ENCODE measurements around the gene SLK.

Gene SLK

GRCh38 chr10:103966671-103967447 lies at the start of gene SLK:
Gene SLK, plus strand, starts transcription at chr10:103967140. Its CDS starts 606 bp downstream, at chr10:103967746.
- peak; percentile 96 for DNase-seq (ENCODE audit: low spot score)

GRCh38 chr10:103917302-103918052 lies 49.5 kb upstream of the SLK start:
- DNase-seq (ENCODE audit: low spot score): peak; percentile 41

- peak; percentile 98 for DNase-seq (ENCODE audit: low spot score)
These were observed 48.7 kb upstream of the SLK start, which contains the start of gene STN1 for GRCh38 chr10:103918053-103918846. Gene STN1, minus strand, starts transcription at chr10:103918184. Its CDS starts 590 bp downstream, at chr10:103917594.

GRCh38 chr10:103919648-103920025 lies 47.3 kb upstream of the SLK start:
- no peak for DNase-seq (ENCODE audit: low spot score)

GRCh38 chr10:103921248-103921647 lies 45.7 kb upstream of the SLK start:
- no peak for DNase-seq (ENCODE audit: low spot score)

- no peak for DNase-seq (ENCODE audit: low spot score)
These were observed 45.2 kb upstream of the SLK start for GRCh38 chr10:103921750-103922195.

- no peak for DNase-seq (ENCODE audit: low spot score)
These were observed 44.3 kb upstream of the SLK start for GRCh38 chr10:103922659-103923058.

GRCh38 chr10:103923502-103923901 lies 43.4 kb upstream of the SLK start:
- DNase-seq (ENCODE audit: low spot score): no peak

- no peak for DNase-seq (ENCODE audit: low spot score)
These were observed 41.3 kb upstream of the SLK start for GRCh38 chr10:103925591-103925990.

GRCh38 chr10:103926722-103927319 lies 40.1 kb upstream of the SLK start:
- no peak for DNase-seq (ENCODE audit: low spot score)

GRCh38 chr10:103928784-103929183 lies 38.2 kb upstream of the SLK start:
- DNase-seq (ENCODE audit: low spot score): no peak

- no peak for DNase-seq (ENCODE audit: low spot score)
These were observed 37.5 kb upstream of the SLK start for GRCh38 chr10:103929381-103929921.

- DNase-seq (ENCODE audit: low spot score): no peak
These were observed 36.5 kb upstream of the SLK start for GRCh38 chr10:103930449-103930848.

GRCh38 chr10:103930881-103931280 lies 36.1 kb upstream of the SLK start:
- no peak for DNase-seq (ENCODE audit: low spot score)

GRCh38 chr10:103931603-103932002 lies 35.3 kb upstream of the SLK start:
- no peak for DNase-seq (ENCODE audit: low spot score)

GRCh38 chr10:103932271-103932670 lies 34.7 kb upstream of the SLK start:
- no peak for DNase-seq (ENCODE audit: low spot score)

- no peak for DNase-seq (ENCODE audit: low spot score)
These were observed 34.0 kb upstream of the SLK start for GRCh38 chr10:103932971-103933370.

- peak; percentile 4 for DNase-seq (ENCODE audit: low spot score)
These were observed 33.3 kb upstream of the SLK start for GRCh38 chr10:103933557-103934121.

GRCh38 chr10:103934308-103934707 lies 32.6 kb upstream of the SLK start:
- no peak for DNase-seq (ENCODE audit: low spot score)

- DNase-seq (ENCODE audit: low spot score): no peak
These were observed 30.9 kb upstream of the SLK start for GRCh38 chr10:103936022-103936421.

GRCh38 chr10:103939522-103939921 lies 27.4 kb upstream of the SLK start:
- no peak for DNase-seq (ENCODE audit: low spot score)
